ENCODE measurements around the gene CNGA1.

- TF ChIP-seq EZH2 (IDR thresholded peaks at IDR 0.05) (no peak), POLR2AphosphoS5 (IDR thresholded peaks at IDR 0.05; ENCODE audit: borderline replicate concordance, low read depth, low read length) (no peak), FOXP2 (optimal IDR thresholded peaks at IDR 0.05; ENCODE audit: control extremely low read depth, extremely low read length, insufficient read depth) (no peak)
These were observed 25.2 kb upstream of the CNGA1 start for GRCh38 chr4:48041535-48042137.
